H1 (cell line): ENCODE results near the gene CDKN2C. TPM values are rescaled to one million over a fixed set of nuclear protein-coding genes. Genes with fewer than 3 reads are reported as not detected.

Experiments
- CTCF ChIA-PET: fragments of 300-600 bp; sonication (Branson Sonifier 250); formaldehyde crosslinking; loops from one replicate; lab custom pipeline; 2021; ENCODE audit not compliant: partially characterized antibody; lab: Charles Lee
- POLR2A ChIA-PET: fragments of 300-600 bp; sonication (Branson Sonifier 250); formaldehyde crosslinking; loops from one replicate; lab custom pipeline; 2021; ENCODE audit warnings: inconsistent platforms; ENCODE audit not compliant: partially characterized antibody; lab: Charles Lee
- DNase-seq, 2 experiments: peaks; one replicate each; pipeline versions ENCODE4 v3.0.0 to v3.0.0-alpha.2; 2010 to 2022; ENCODE audit warnings: low spot score in 2 of 2, low read depth in 1 of 2, mixed read lengths in 1 of 2
- FAIRE-seq: peaks from 2 replicates; lab custom pipeline; 2011; peaks lifted over from hg19 to GRCh38; lab: Jason Lieb, UNC
- H2AFZ ChIP-seq: 2 replicates; pipeline ENCODE4 v1.8.1; 2012; ENCODE audit warnings: low read length, inconsistent platforms
- H2AK5ac ChIP-seq: 2 replicates; pipeline ENCODE4 v1.6.1; 2013; ENCODE audit warnings: low read depth, low read length
- H2BK120ac ChIP-seq: replicated peaks from 2 replicates; pipeline ENCODE3; 2013; ENCODE audit warnings: low read depth, low read length, inconsistent platforms
- H2BK12ac ChIP-seq: 2 replicates; pipeline ENCODE4 v1.6.1; 2013; ENCODE audit warnings: low read depth, low read length
- H2BK15ac ChIP-seq: 2 replicates; pipeline ENCODE4 v1.6.1; 2013; ENCODE audit warnings: low read length
- H2BK20ac ChIP-seq: 2 replicates; pipeline ENCODE4 v1.6.1; 2013; ENCODE audit warnings: low read length
- H2BK5ac ChIP-seq: 2 replicates; pipeline ENCODE4 v1.6.1; 2013; ENCODE audit warnings: low read depth, low read length
- H3K14ac ChIP-seq: 2 replicates; pipeline ENCODE4 v1.6.1; 2013; ENCODE audit warnings: inconsistent platforms; ENCODE audit not compliant: insufficient read length
- H3K18ac ChIP-seq: 2 replicates; pipeline ENCODE4 v1.6.1; 2013; ENCODE audit warnings: low read length; ENCODE audit errors: extremely low read depth
- H3K23ac ChIP-seq: 2 replicates; pipeline ENCODE4 v1.6.1; 2013; ENCODE audit warnings: inconsistent platforms; ENCODE audit not compliant: insufficient read length
- H3K23me2 ChIP-seq: 2 replicates; pipeline ENCODE4 v1.6.1; 2013; ENCODE audit warnings: low read depth, low read length
- H3K27ac ChIP-seq: 2 replicates; pipeline ENCODE4 v1.6.1; 2011; ENCODE audit warnings: low read depth, low read length, inconsistent platforms
- H3K27me3 ChIP-seq, 4 experiments: replicated peaks in 1 of 4; 1 replicate in 1 of 4; 2 replicates in 3 of 4; pipeline versions ENCODE4 v1.6.1 to v1.8.1; 2011 to 2013; ENCODE audit warnings: low read length in 3 of 4, mild to moderate bottlenecking in 3 of 4, inconsistent platforms in 2 of 4, mixed read lengths in 2 of 4, moderate library complexity in 1 of 4; ENCODE audit not compliant: control insufficient read depth in 3 of 4, insufficient read depth in 3 of 4; ENCODE audit errors: extremely low read depth in 1 of 4
- H3K36me3 ChIP-seq, 4 experiments: 2 replicates each; pipeline versions ENCODE4 v1.6.1 to v1.8.1; 2011 to 2013; ENCODE audit warnings: mild to moderate bottlenecking in 4 of 4, low read length in 3 of 4, moderate library complexity in 2 of 4, control low read depth in 1 of 4, inconsistent platforms in 1 of 4; ENCODE audit not compliant: insufficient read depth in 4 of 4, control insufficient read depth in 2 of 4
- H3K4ac ChIP-seq: replicated peaks from 2 replicates; pipeline ENCODE3; 2013; ENCODE audit warnings: low read length, low read depth, mixed read lengths, inconsistent platforms; ENCODE audit not compliant: insufficient read length
- H3K4me1 ChIP-seq, 4 experiments: replicated peaks in 1 of 4; 1 replicate in 1 of 4; 2 replicates in 3 of 4; pipeline versions ENCODE4 v1.6.1 to v1.8.1; 2011 to 2013; ENCODE audit warnings: low read length in 3 of 4, inconsistent platforms in 2 of 4, mixed read lengths in 1 of 4; ENCODE audit not compliant: insufficient read depth in 4 of 4, control insufficient read depth in 3 of 4
- H3K4me2 ChIP-seq, 2 experiments: 2 replicates each; pipeline versions ENCODE4 v1.6.1 to v1.8.1; 2011 to 2013; ENCODE audit warnings: low read depth in 2 of 2, low read length in 2 of 2, control low read depth in 1 of 2, inconsistent platforms in 1 of 2, mild to moderate bottlenecking in 1 of 2; ENCODE audit not compliant: insufficient read depth in 1 of 2
- H3K4me3 ChIP-seq, 4 experiments: fragments of 200-600, 300-600 bp in 1 of 4; sonication (generic), shearing (Covaris generic), sonication (Bioruptor Twin) in 1 of 4; 2 replicates each; pipeline versions ENCODE4 v1.5.1 to v1.8.1; 2011 to 2016; ENCODE audit warnings: low read length in 4 of 4, low read depth in 3 of 4, control low read depth in 2 of 4, inconsistent platforms in 2 of 4, mild to moderate bottlenecking in 2 of 4, mixed read lengths in 1 of 4, moderate library complexity in 1 of 4; ENCODE audit not compliant: insufficient read depth in 2 of 4; ENCODE audit errors: extremely low read depth in 1 of 4
- H3K56ac ChIP-seq: replicated peaks from 2 replicates; pipeline ENCODE3; 2013; ENCODE audit warnings: low read depth, mild to moderate bottlenecking, mixed read lengths, low read length, inconsistent platforms; ENCODE audit not compliant: insufficient read length
- H3K79me1 ChIP-seq: 2 replicates; pipeline ENCODE4 v1.6.1; 2013; ENCODE audit warnings: low read depth, low read length, control low read depth
- H3K79me2 ChIP-seq, 2 experiments: 2 replicates each; pipeline versions ENCODE4 v1.6.1 to v1.8.1; 2012 to 2013; ENCODE audit warnings: low read length in 2 of 2, mild to moderate bottlenecking in 2 of 2, inconsistent platforms in 1 of 2; ENCODE audit not compliant: insufficient read depth in 2 of 2, control insufficient read depth in 1 of 2
- H3K9ac ChIP-seq, 4 experiments: replicated peaks in 1 of 4; 1 replicate in 1 of 4; 2 replicates in 3 of 4; pipeline versions ENCODE4 v1.6.1 to v1.8.1; 2011 to 2013; ENCODE audit warnings: low read depth in 3 of 4, low read length in 3 of 4, control low read depth in 2 of 4, mild to moderate bottlenecking in 2 of 4, moderate library complexity in 2 of 4, inconsistent platforms in 1 of 4; ENCODE audit errors: extremely low read depth in 1 of 4
- H3K9me3 ChIP-seq, 2 experiments: 2 replicates each; pipeline versions ENCODE4 v1.6.1 to v1.8.1; 2012 to 2013; ENCODE audit warnings: mild to moderate bottlenecking in 2 of 2, moderate library complexity in 2 of 2, control low read depth in 1 of 2, inconsistent platforms in 1 of 2, low read depth in 1 of 2, low read length in 1 of 2, mixed read lengths in 1 of 2; ENCODE audit not compliant: insufficient read depth in 2 of 2
- H4K20me1 ChIP-seq, 2 experiments: replicated peaks in 1 of 2; 2 replicates each; pipeline versions ENCODE3 to v1.8.1; 2011 to 2013; ENCODE audit warnings: inconsistent platforms in 2 of 2, low read length in 2 of 2, mild to moderate bottlenecking in 1 of 2; ENCODE audit not compliant: insufficient read depth in 2 of 2, control insufficient read depth in 1 of 2
- H4K5ac ChIP-seq: 2 replicates; pipeline ENCODE4 v1.6.1; 2013; ENCODE audit warnings: low read length, low read depth, mixed read lengths, inconsistent platforms; ENCODE audit not compliant: insufficient read length
- H4K8ac ChIP-seq: 2 replicates; pipeline ENCODE4 v1.8.0; 2013; ENCODE audit warnings: mild to moderate bottlenecking, moderate library complexity, low read length, inconsistent platforms; ENCODE audit not compliant: insufficient read depth; ENCODE audit errors: extremely low read depth
- H4K91ac ChIP-seq: replicated peaks from 2 replicates; pipeline ENCODE3; 2013; ENCODE audit warnings: low read length, mixed read lengths, inconsistent platforms; ENCODE audit not compliant: insufficient read length
- ATF2 ChIP-seq: IDR thresholded peaks from 2 replicates; pipeline ENCODE4 v1.6.1; 2012; ENCODE audit warnings: low read length, inconsistent platforms
- CBX8 ChIP-seq: fragments of 300-800, 300-1000 bp; sonication (generic); IDR thresholded peaks from 2 replicates; pipeline ENCODE4 v1.7.1; 2016; ENCODE audit warnings: low read depth, low read length, borderline replicate concordance
- CEBPB ChIP-seq: IDR thresholded peaks from 2 replicates; pipeline ENCODE4 v1.6.1; 2012; ENCODE audit warnings: low read depth, low read length
- CTCF ChIP-seq, 3 experiments: IDR thresholded peaks; 1 replicate in 2 of 3; 2 replicates in 1 of 3; pipeline versions ENCODE4 v1.5.1 to v1.6.1; 2011; ENCODE audit warnings: low read length in 3 of 3, mild to moderate bottlenecking in 3 of 3, inconsistent platforms in 2 of 3, low read depth in 1 of 3, moderate library complexity in 1 of 3; ENCODE audit not compliant: insufficient read depth in 1 of 3; ENCODE audit errors: control extremely low read depth in 1 of 3
- FOSL1 ChIP-seq: IDR thresholded peaks from 2 replicates; pipeline ENCODE4 v1.6.1; 2011; ENCODE audit warnings: mild to moderate bottlenecking, low read depth, low read length, moderate library complexity; ENCODE audit not compliant: insufficient read depth
- HDAC2 ChIP-seq, 2 experiments: fragments of 300-600 bp in 1 of 2; sonication (generic) in 1 of 2; IDR thresholded peaks; 2 replicates each; pipeline ENCODE4 v1.6.1; 2011 to 2012; ENCODE audit warnings: low read depth in 2 of 2, low read length in 2 of 2, mild to moderate bottlenecking in 2 of 2, moderate library complexity in 2 of 2, borderline replicate concordance in 1 of 2, inconsistent platforms in 1 of 2
- POU5F1 ChIP-seq: IDR thresholded peaks from 2 replicates; pipeline ENCODE4 v1.6.1; 2011; ENCODE audit warnings: low read depth, mild to moderate bottlenecking, low read length, moderate library complexity
- RBBP5 ChIP-seq: IDR thresholded peaks from 2 replicates; pipeline ENCODE4 v1.7.1; 2012; ENCODE audit warnings: low read depth, mild to moderate bottlenecking, inconsistent platforms, low read length, moderate library complexity, borderline replicate concordance
- SAP30 ChIP-seq: fragments of 300-600 bp; sonication (generic); IDR thresholded peaks from 2 replicates; pipeline ENCODE4 v1.7.1; 2012; ENCODE audit warnings: low read length, moderate library complexity, mild to moderate bottlenecking, inconsistent platforms; ENCODE audit not compliant: insufficient read depth, insufficient replicate concordance
- SUZ12 ChIP-seq: fragments of 200-600 bp; sonication (generic); IDR thresholded peaks from 2 replicates; pipeline ENCODE4 v1.6.1; 2012; ENCODE audit warnings: mild to moderate bottlenecking, inconsistent platforms, low read length, moderate library complexity, mixed read lengths
- polyA plus RNA-seq, 7 experiments: library from polyadenylated mRNA; depleted of rRNA in 3 of 7; stranded (reverse) in 5 of 7; unstranded in 2 of 7; fragments of >200 nt in 5 of 7; fragments of 200-250 nt in 2 of 7; gene quantifications; 1 replicate in 5 of 7; 2 replicates in 1 of 7; 4 replicates in 1 of 7; pipeline versions ENCODE4 v1.2.1 to v1.2.3, GENCODE V29; 2011 to 2013; ENCODE audit warnings: missing spikeins in 2 of 7, mixed read lengths in 2 of 7
- total RNA-seq: library from RNA; stranded (reverse); fragmentation: NEBNext Ultra II Directional; extraction: Animal tissue kit (Norgen Biotek cat#: 25700); gene quantifications from 2 replicates; pipeline ENCODE4 v1.2.1, GENCODE V29; 2021

Gene CDKN2C
- total and polyA plus RNA-seq, 2 of the 8 experiments (the other 6 are each of a cell fraction or from before 2014, with no cell fraction given) = not detected

- Histone ChIP-seq H3K9me3 (no peaks in the 10 kb centered on the region), H4K20me1 (peaks cover 4 to 5% of the 10 kb centered on the region in 2 experiments), H3K27me3 (peaks cover 21 to 64% (median 41%) of the 10 kb centered on the region in 4 experiments), H3K4me1 (peaks cover 2 to 6% (median 4%) of the 10 kb centered on the region in 4 experiments; a peak in 5 of 7 replicates), H4K5ac (no peak overlapping the region), H2BK5ac (no peak overlapping the region), H3K56ac (no peak overlapping the region), H3K36me3 (no peaks in the 10 kb centered on the region), H2AFZ (no peak overlapping the region), H4K8ac (no peak overlapping the region), H3K9ac (no peak overlapping the region), H2AK5ac (no peak overlapping the region), H3K79me1 (no peaks in the 10 kb centered on the region), H3K79me2 (no peaks in the 10 kb centered on the region), H3K14ac (no peak overlapping the region), H2BK12ac (no peak overlapping the region), H3K18ac (no peak overlapping the region), H3K23me2 (peaks cover 3% of the 10 kb centered on the region; the same call in 1 of the 2 replicates), H3K23ac (no peak overlapping the region), H4K91ac (no peak overlapping the region), H3K27ac (no peak overlapping the region), H3K4me3 (no peak overlapping the region), H2BK20ac (no peak overlapping the region), H3K4ac (no peak overlapping the region), H3K4me2 (no peak overlapping the region), H2BK15ac (no peak overlapping the region), H2BK120ac (no peak overlapping the region)
- no peak for DNase-seq
- ChIA-PET POLR2A (interaction anchor here (0.6 kb wide), 1 partner anchor 11 kb away, joined by 3 read pairs; the partner anchor contains the start of gene CDKN2C), CTCF (no interaction called here)
- no peak for FAIRE-seq
- TF ChIP-seq CEBPB (no peak), POU5F1 (no peak), SUZ12 (no peak), CBX8 (no peak), CTCF (IDR thresholded peaks at IDR 0.05; ENCODE audit: control extremely low read depth in 1 of 3, insufficient read depth in 1 of 3, low read depth in 1 of 3, low read length in 3 of 3) (no peak), HDAC2 (IDR thresholded peaks at IDR 0.05; ENCODE audit: borderline replicate concordance in 1 of 2, low read depth in 2 of 2, low read length in 2 of 2) (no peak), FOSL1 (no peak), SAP30 (no peak), RBBP5 (no peak), ATF2 (no peak)
Observed at GRCh38 chr1:50980505-50980904, 10.5 kb downstream of the CDKN2C start.
